ENCODE measurements around the gene ANKMY1. TPM values are rescaled to one million over a fixed set of nuclear protein-coding genes. Genes with fewer than 3 reads are reported as not detected.

Gene ANKMY1
- total and polyA plus RNA-seq, 4 donors: 7.8 to 27.5 (median 13.4) TPM

DNA sequence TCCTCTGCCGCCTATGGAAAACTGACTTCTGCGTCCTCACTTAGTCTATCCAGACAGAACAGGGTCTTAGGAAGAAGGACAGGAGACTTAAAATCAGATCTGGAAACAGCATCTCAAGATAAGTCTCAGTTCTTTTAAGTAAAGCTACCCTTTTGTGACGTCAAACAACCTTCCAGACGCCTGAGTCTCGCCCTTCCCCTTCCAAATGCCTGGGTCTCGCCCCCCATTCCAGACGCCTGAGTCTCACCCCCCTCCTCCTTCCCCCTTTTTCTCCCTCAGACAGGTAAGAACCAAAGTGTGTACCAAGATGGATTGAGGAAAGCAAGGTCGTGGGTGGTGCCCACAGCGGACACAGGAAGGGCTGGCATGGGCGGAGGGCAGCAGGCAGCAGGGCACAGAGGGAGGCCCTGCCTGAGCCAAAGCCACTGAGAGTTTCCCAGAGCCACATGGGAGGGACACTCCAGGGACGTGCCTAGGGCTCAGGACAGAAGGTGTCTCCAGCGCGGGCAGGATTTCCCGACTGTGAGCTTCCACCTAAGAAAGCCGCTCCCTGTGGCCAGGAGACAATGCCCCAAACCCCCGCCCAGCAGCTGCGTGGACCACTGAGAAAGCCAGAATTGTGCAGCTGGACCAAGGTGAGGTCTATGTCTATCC, 51.3 kb downstream of the ANKMY1 start:
- H3K4me1 ChIP-seq (ENCODE audit: control insufficient read depth, insufficient read depth, low read length): no peaks in the 10 kb centered on the region
- peaks cover 55% of the 10 kb centered on the region for H3K36me3 ChIP-seq (ENCODE audit: control insufficient read depth, insufficient read depth, low read length)
- no peak overlapping the region for H3K4me3 ChIP-seq (ENCODE audit: low read depth, low read length)
- no peak overlapping the region for H3K27ac ChIP-seq (ENCODE audit: low read depth, low read length)
- WGBS (ENCODE audit: insufficient coverage): 86% methylated on average over 13 of the region's 17 CpGs
- no peaks in the 10 kb centered on the region for H3K27me3 ChIP-seq (ENCODE audit: control insufficient read depth, insufficient read depth, low read length)
- H3K9me3 ChIP-seq (ENCODE audit: control insufficient read depth, insufficient read depth, low read length): no peaks in the 10 kb centered on the region
- no peak for DNase-seq (ENCODE audit: low read depth in 4 of 6, low spot score in 6 of 6)

DNA sequence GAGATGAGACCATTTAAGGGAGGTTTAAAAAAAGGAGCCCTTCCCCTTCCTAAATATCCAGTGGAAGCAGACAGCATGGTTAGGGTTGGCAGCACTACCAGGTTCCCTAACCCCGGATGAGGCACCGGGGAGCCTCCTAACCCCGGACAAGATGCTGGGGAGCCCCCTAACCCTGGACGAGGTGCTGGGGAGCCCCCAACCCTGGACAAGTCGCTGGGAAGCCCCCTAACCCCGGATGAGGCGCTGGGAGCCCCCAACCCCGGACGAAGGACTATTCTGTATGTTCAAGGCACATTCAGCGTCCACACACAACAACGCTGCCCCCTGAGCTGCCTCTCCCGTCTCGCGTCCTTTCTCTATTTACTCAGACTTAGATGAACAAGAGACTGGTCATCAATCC, 51.9 kb downstream of the ANKMY1 start:
- H3K27me3 ChIP-seq (ENCODE audit: control insufficient read depth, insufficient read depth, low read length): no peaks in the 10 kb centered on the region
- WGBS (ENCODE audit: insufficient coverage): 71% methylated on average over 14 of the region's 14 CpGs
- peaks cover 51% of the 10 kb centered on the region for H3K36me3 ChIP-seq (ENCODE audit: control insufficient read depth, insufficient read depth, low read length)
- no peaks in the 10 kb centered on the region for H3K4me1 ChIP-seq (ENCODE audit: control insufficient read depth, insufficient read depth, low read length)
- no peak overlapping the region for H3K4me3 ChIP-seq (ENCODE audit: low read depth, low read length)
- no peak overlapping the region for H3K27ac ChIP-seq (ENCODE audit: low read depth, low read length)
- H3K9me3 ChIP-seq (ENCODE audit: control insufficient read depth, insufficient read depth, low read length): no peaks in the 10 kb centered on the region
- no peak for DNase-seq (ENCODE audit: low read depth in 4 of 6, low spot score in 6 of 6)

DNA sequence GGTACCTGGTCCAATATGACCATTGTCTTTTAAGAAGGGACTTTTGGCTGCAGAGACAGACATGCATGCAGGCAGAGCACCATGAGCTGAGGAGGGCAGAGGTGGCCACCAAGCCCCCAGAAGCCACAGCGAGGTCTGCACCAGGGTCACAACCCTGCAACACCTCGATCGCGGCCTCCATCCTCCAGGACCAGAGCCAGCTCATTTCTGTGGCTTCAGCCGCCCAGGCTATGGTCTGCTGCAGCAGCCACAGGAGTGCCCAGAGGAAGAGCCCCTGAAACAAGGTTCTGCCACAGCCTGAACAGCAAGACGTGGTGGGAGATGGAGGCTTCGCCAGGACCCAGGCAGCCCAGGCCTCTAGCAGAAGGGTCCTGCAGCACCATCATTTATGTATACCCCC, 53.9 kb downstream of the ANKMY1 start:
- Histone ChIP-seq H3K4me3 (ENCODE audit: low read depth, low read length) (no peak overlapping the region), H3K36me3 (ENCODE audit: control insufficient read depth, insufficient read depth, low read length) (peaks cover 60% of the 10 kb centered on the region), H3K4me1 (ENCODE audit: control insufficient read depth, insufficient read depth, low read length) (no peaks in the 10 kb centered on the region), H3K27ac (ENCODE audit: low read depth, low read length) (no peak overlapping the region), H3K27me3 (ENCODE audit: control insufficient read depth, insufficient read depth, low read length) (no peaks in the 10 kb centered on the region), H3K9me3 (ENCODE audit: control insufficient read depth, insufficient read depth, low read length) (no peaks in the 10 kb centered on the region)
- DNase-seq (ENCODE audit: low read depth in 4 of 6, low spot score in 6 of 6): no peak
- 96% methylated on average over 7 of the region's 7 CpGs for WGBS (ENCODE audit: insufficient coverage)

DNA sequence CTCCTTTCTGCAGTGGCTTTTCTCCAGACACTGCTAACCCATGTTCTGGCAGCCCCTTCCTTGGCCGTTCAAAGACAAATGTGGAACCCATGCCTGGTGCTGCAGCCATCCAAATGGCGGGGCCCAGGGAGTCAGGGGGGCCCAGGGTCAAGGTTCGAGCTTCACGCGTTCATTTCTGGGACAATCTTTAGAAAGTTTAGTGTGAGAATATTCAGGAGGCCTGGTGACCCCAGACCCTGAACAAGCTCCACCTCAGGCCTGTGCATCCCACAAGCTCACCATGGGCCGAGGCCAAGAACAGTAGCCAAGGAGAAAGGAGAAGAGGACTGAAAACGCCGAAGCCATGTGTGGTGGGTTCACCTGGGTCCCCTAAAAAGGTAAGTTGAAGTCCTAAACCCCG, 54.4 kb downstream of the ANKMY1 start:
- WGBS (ENCODE audit: insufficient coverage): 96% methylated on average over 5 of the region's 9 CpGs
- Histone ChIP-seq H3K36me3 (ENCODE audit: control insufficient read depth, insufficient read depth, low read length) (peaks cover 60% of the 10 kb centered on the region), H3K27ac (ENCODE audit: low read depth, low read length) (no peak overlapping the region), H3K27me3 (ENCODE audit: control insufficient read depth, insufficient read depth, low read length) (no peaks in the 10 kb centered on the region), H3K4me1 (ENCODE audit: control insufficient read depth, insufficient read depth, low read length) (no peaks in the 10 kb centered on the region), H3K4me3 (ENCODE audit: low read depth, low read length) (no peak overlapping the region), H3K9me3 (ENCODE audit: control insufficient read depth, insufficient read depth, low read length) (no peaks in the 10 kb centered on the region)
- no peak for DNase-seq (ENCODE audit: low read depth in 4 of 6, low spot score in 6 of 6)

DNA sequence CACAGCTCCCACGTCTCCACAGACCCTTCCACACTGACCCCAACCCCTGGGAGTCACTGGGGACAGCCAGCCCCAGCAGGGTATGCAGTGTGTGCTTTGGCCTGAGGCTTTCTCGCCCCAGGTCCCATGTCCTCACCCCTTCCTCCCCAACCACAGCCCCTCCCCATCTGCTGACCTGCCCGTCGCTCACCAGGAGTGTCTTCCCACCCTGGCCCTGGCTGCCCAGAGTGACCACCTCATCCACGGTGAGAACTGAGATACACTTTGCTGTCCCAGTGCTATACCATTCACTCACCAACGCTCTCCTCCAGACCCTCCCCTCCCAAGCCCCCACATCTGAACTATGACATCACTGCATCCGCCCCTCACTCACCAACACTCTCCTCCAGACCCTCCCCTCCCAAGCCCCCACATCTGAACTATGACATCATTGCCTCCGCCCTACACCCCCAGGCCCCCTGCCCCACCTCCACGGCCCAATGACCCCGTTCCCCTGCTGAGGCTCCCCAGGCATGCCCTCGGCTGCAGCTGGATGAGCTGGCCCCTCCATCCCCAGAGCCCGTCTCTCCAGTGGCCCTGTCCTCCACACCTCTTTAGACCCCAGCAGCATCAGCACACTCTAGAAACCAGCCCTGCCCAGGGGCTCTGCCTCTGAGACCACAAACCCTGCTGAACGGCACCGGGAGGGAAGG, 55.2 kb downstream of the ANKMY1 start:
- Histone ChIP-seq H3K36me3 (ENCODE audit: control insufficient read depth, insufficient read depth, low read length) (peaks cover 54% of the 10 kb centered on the region), H3K4me1 (ENCODE audit: control insufficient read depth, insufficient read depth, low read length) (no peaks in the 10 kb centered on the region), H3K27me3 (ENCODE audit: control insufficient read depth, insufficient read depth, low read length) (no peaks in the 10 kb centered on the region), H3K27ac (ENCODE audit: low read depth, low read length) (no peak overlapping the region), H3K9me3 (ENCODE audit: control insufficient read depth, insufficient read depth, low read length) (no peaks in the 10 kb centered on the region), H3K4me3 (ENCODE audit: low read depth, low read length) (no peak overlapping the region)
- no peak for DNase-seq (ENCODE audit: low read depth in 4 of 6, low spot score in 6 of 6)
- WGBS (ENCODE audit: insufficient coverage): 80% methylated on average over 14 of the region's 14 CpGs

DNA sequence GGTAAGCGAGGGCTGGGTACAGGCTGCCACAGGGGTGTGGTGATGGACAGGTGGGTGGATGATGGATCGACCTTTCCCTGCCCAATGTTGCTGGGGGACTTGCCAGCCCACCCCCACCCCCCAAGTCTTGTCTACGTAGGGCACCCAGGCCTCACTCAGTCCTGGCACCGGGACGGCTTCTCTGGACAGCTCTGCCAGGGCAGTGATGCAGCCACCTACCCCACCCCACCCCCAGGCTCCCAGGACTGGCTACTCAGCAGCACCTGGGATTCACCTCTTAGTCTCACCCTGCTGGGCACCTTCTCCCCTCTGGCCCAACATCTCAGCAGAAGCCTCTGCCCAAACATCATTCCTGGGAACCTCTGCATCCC, 55.7 kb downstream of the ANKMY1 start:
- WGBS (ENCODE audit: insufficient coverage): 81% methylated on average over 3 of the region's 5 CpGs

DNA sequence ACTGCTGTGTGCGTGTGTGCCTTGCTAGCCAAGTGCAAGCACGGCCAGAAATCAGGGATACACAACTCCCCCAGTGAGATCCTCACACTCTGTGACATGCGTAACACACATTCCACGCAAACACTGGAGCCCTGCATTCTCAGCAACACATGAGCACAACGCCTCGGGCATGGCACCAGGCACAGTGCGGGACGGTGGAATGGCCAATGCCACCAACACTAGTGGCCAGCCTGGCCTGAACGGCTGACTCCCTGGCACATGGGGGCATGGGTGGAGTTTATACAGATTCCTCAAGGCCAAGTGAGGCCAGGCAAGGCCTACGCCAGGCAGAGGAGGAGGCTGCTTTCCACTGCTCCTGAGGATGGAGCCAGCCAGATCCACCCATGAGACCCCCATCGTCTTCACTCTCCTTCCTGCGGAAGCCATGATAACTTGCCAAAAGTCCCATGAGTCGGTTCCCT, 56.2 kb downstream of the ANKMY1 start:
- Histone ChIP-seq H3K36me3 (ENCODE audit: control insufficient read depth, insufficient read depth, low read length) (peaks cover 48% of the 10 kb centered on the region), H3K9me3 (ENCODE audit: control insufficient read depth, insufficient read depth, low read length) (no peaks in the 10 kb centered on the region), H3K27ac (ENCODE audit: low read depth, low read length) (no peak overlapping the region), H3K27me3 (ENCODE audit: control insufficient read depth, insufficient read depth, low read length) (no peaks in the 10 kb centered on the region), H3K4me3 (ENCODE audit: low read depth, low read length) (no peak overlapping the region), H3K4me1 (ENCODE audit: control insufficient read depth, insufficient read depth, low read length) (no peaks in the 10 kb centered on the region)
- no peak for DNase-seq (ENCODE audit: low read depth in 4 of 6, low spot score in 6 of 6)
- WGBS (ENCODE audit: insufficient coverage): 85% methylated on average over 12 of the region's 13 CpGs

More for the DNA sequence above, 55.7 kb downstream of the ANKMY1 start:
- H3K36me3 ChIP-seq (ENCODE audit: control insufficient read depth, insufficient read depth, low read length): peaks cover 50% of the 10 kb centered on the region
- H3K27me3 ChIP-seq (ENCODE audit: control insufficient read depth, insufficient read depth, low read length): no peaks in the 10 kb centered on the region
- no peaks in the 10 kb centered on the region for H3K9me3 ChIP-seq (ENCODE audit: control insufficient read depth, insufficient read depth, low read length)
- no peak for DNase-seq (ENCODE audit: low read depth in 4 of 6, low spot score in 6 of 6)
- H3K27ac ChIP-seq (ENCODE audit: low read depth, low read length): no peak overlapping the region
- no peaks in the 10 kb centered on the region for H3K4me1 ChIP-seq (ENCODE audit: control insufficient read depth, insufficient read depth, low read length)
- no peak overlapping the region for H3K4me3 ChIP-seq (ENCODE audit: low read depth, low read length)

DNA sequence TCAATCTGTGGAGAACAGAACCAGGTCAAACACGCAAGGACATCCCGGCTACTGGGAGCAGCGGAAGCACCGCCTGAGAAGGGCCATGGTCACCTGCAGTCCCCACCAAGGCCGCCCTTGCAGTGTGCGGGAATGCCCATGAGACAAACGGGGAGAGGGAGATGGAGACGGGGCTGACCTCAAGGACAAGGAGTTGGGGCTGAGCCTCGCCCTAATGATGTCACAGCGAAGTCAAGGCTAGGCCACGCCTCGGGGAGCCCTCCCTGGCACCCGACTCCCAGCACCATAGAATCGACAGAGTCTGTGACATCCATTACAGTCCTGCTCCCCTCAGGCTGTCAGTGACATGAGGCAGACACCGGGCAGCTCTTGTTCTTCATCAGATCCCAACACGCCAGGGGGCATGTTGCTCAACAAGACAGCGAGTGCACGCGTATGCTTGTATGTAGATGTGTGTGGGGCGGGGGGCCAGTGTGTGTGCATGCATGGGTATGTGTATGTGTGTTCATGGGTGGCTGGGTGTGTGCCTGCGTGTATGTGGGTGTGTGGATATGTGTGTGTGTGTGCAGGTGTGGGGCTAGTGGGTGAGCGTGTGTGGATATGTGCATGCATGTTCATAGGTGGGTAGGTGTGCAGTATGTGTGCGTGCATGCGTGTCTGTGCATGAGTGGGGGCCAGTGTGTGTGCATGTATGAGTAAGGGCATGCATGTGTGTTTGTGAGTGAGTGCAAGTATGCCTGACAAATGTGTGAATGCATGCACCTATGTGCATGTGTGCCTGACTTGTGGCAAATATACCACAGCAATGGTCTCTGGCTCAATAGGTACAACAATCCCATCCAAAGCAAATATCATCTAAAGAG, 57.0 kb downstream of the ANKMY1 start:
- Histone ChIP-seq H3K9me3 (ENCODE audit: control insufficient read depth, insufficient read depth, low read length) (no peaks in the 10 kb centered on the region), H3K4me1 (ENCODE audit: control insufficient read depth, insufficient read depth, low read length) (no peaks in the 10 kb centered on the region), H3K27me3 (ENCODE audit: control insufficient read depth, insufficient read depth, low read length) (no peaks in the 10 kb centered on the region), H3K27ac (ENCODE audit: low read depth, low read length) (no peak overlapping the region), H3K4me3 (ENCODE audit: low read depth, low read length) (no peak overlapping the region), H3K36me3 (ENCODE audit: control insufficient read depth, insufficient read depth, low read length) (peaks cover 44% of the 10 kb centered on the region)
- WGBS (ENCODE audit: insufficient coverage): 89% methylated on average over 24 of the region's 24 CpGs
- no peak for DNase-seq (ENCODE audit: low read depth in 4 of 6, low spot score in 6 of 6)

DNA sequence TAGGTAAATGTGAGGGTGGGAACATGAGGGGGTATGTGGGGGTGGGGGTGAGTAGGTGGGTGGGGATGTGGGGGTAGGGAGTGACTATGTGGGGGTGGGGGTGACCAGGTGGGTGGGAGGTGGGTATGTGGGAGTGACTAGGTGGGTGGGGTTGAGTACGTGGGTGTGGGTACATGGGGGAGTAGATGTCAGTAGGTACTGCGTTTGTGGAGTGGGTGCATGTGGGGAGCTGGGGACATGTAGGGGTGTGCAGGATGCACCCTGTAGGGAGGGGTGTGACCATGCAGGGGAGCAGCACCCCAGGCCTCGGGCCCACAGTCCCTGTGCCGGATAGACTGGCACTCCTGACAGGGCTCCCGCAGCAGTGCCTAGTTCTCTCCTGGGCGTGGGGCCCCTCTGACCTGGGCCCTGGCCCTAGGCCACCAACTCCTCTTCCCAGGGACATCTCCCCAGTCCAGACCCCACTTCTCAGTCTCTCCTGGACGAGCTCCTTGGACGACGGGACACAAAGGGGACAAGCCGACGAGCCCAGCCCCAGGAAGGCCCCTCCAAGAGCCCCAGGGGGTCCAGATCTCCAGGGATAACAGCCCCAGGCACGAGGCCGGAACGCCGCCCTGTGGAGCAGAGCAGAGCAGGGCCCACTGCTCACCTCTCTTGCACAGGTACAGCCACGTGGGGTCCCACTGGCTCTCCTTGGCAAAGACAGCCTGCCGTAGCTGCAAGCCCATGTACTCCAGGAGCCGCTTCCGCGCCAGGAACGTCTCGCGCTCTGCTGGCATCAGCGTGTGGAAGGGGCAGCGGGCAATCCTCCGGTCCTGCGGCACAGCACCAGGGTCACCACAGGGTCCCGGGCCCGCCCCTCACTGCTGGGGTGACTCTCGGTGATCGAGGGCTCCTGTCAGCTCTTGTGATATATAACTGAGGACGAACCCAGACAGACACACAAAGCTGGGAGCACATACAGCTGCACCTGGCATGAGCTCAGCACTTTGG, 58.2 kb downstream of the ANKMY1 start:
- 85% methylated on average over 31 of the region's 32 CpGs for WGBS (ENCODE audit: insufficient coverage)
- DNase-seq (ENCODE audit: low read depth in 4 of 6, low spot score in 6 of 6): no peak
- no peaks in the 10 kb centered on the region for H3K27me3 ChIP-seq (ENCODE audit: control insufficient read depth, insufficient read depth, low read length)

More for the DNA sequence above, 58.2 kb downstream of the ANKMY1 start:
- Histone ChIP-seq H3K27ac (ENCODE audit: low read depth, low read length) (no peak overlapping the region), H3K36me3 (ENCODE audit: control insufficient read depth, insufficient read depth, low read length) (peaks cover 38% of the 10 kb centered on the region), H3K4me3 (ENCODE audit: low read depth, low read length) (no peak overlapping the region), H3K4me1 (ENCODE audit: control insufficient read depth, insufficient read depth, low read length) (no peaks in the 10 kb centered on the region), H3K9me3 (ENCODE audit: control insufficient read depth, insufficient read depth, low read length) (no peaks in the 10 kb centered on the region)

Measured in spinal cord (tissue), 10 donors.